Stimulated activated CD8-positive, alpha-beta memory T cell treated with anti-CD3 and anti-CD28 coated beads, Interleukin-7, amount 100 ng/mL, for 24 hours (primary cell): ENCODE measurements around the gene LRBA.

Experiments used
- DNase-seq: peaks from one replicate; pipeline ENCODE4 v3.0.0-alpha.2; 2020; ENCODE audit warnings: low read depth

The LRBA gene

DNA sequence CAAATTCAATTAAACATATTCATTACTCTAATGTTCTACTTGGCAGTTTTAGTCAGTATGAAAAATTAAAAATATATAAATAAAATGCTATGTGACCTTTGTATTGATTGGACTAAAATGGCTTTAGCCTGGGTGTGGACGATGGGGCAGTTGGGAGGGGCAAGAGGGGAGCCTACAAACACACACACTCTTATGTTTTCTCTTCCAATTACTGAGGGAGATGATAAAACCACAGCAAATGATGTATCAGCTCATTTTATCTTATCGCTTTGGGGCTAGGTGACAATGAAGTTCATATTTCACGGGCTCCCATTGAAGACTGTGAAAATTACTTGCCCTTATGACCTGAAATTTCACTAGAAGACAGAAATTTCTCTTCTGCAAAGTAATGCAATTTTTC is 517.5 kb downstream of the LRBA start:
- DNase-seq: no peak

DNA sequence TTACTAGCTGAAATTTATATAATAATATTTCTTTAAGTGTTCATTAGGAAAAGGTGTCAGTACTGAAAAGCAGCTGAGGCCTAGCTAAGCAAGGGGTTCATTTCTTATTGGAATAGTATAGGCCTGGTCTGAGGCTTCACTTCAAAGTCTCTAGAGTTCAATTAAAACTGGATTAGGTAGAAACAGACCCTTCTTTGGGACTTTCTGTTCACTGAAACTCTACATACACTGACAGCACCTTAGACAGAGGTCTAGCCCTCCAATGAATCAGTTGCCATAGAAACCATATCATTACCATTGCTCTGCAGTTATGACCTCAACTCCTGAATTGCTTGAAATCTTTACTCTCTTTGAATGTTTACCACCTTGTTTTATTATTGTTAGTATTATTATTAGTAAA is 519.5 kb downstream of the LRBA start:
- no peak for DNase-seq

DNA sequence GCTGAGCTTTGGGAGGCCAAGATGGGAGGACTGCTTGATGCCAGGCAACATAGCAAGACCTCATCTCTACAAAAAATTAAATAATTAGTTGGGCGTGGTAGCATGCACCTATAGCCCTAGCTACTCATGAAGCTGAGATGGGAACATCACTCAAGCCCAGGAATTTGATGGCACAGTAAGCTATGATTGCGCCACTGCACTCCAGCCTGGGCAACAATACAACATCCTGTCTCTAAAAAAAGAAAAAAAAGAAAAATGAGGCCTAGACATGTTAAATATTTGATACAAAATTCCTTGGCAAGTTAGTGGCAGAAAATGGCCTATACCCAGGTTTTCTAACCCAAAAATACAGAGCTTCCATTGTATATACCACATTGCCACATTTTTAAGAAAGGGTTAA is 521.2 kb downstream of the LRBA start:
- DNase-seq: no peak

DNA sequence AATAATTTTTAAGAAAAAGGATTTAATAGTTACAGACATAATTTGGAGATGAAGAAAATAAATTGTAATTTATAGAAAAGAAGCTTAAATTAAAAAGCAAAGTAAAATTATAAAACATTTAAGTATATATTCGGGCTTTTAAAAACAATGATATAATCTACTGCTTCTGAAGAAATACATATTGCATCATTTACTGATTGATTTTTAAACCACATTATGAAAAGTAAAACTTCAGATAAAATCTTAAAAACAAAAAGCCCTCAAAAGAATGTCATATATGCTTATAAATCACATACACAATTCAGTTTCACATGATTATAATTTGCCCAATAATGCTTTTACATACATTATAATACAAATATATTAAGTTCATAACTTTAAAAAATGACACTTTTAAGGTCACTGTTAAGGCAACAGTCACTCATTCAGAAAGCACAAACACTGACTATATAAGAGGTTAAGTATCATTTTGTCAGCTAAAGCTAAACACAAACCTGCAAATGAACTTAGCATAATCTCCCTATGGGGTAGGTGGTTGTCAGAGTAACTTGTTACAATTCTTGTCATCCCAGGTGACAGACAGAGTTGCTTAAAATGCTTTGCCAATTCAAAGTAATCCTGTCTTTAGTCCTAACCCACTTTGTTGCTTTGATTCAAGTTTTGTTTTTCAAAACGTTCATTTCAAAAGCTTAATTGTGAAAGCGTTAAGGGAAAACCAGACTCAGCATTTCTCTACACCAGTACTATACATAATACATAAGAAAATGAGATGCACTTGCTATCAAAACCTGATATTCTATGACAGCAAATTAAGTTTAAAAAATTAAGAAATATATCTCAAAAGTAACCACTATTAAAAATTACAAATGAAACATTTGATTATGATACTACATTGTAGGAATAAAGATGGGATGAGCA is 523.7 kb downstream of the LRBA start:
- no peak for DNase-seq

DNA sequence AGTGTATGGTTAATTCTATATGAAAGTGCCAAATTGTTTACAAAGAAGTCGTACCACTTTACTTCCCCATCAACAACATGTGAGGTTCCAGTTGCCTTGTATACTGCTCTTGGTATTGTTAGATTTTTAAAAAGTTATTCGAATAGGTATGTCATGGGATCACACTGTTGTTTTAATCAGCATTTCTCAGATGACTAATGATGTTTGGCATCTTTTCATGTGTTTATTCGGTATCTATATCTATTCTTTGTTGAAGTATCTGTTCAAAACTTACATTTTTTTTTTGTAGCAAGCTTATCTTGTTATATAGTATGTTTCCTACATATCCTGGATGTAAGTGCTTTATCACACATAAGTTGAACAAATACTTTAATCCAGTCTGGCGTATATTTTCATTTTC is 532.5 kb downstream of the LRBA start:
- no peak for DNase-seq

DNA sequence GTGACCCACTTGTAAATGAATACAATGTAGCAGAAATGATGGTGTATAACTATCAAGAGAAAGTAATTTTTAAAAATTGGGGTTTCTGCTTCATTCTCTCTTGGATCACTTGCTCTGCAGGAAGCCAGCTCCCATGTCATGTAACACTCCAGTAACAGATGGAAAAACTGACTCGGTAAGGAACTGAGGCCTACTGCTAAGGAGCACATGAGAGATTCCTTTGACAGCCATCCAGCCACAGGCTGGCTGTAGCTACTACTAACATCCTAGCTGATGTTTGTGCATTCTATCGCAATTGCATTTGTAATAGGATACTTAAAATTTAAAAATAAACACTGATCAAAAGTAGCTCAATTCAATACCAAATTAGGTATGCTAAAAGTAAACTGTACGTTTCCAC is 535.4 kb downstream of the LRBA start:
- DNase-seq: no peak

- DNase-seq: no peak
These were observed 537.2 kb downstream of the LRBA start for GRCh38 chr4:150477869-150478268.

DNA sequence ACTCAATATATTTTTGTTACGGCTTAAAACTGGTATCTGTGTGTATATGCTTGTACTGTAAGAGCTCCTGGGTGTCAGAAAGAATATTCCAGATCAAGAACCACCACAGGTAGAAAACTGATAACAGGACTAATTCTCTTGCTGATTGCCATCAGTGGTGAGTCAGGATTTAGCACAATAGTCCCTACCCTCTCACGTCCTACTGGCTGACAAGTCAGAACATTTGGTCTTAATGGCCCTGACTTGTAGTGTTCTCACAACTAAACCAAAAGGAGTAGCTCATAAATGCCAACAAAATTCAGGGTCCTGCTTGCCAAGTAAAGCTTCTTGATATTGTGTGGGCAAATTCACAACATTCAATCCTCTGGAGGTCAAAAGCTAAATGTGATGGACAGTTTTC is 538.3 kb downstream of the LRBA start:
- no peak for DNase-seq

DNA sequence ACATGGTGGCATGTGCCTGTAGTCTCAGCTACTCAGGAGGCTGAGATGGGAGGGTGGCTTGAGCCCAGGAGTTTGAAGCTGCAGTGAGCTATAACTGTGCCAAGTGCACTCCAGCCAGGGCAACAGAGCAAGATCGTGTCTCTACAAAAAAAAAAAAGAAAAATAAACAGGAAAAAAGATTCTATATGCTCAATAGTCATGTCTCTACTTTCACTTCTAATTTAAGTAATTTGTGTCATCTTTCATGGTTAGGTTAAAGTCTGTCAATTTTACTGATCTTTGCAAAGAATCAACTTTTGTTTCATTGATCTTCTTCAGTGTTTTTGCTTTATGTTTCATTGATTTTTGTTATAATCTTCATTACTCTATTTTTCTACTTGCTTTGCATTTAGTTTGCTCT is 539.3 kb downstream of the LRBA start:
- DNase-seq: no peak

- DNase-seq: no peak
These were observed 550.6 kb downstream of the LRBA start for GRCh38 chr4:150464523-150464922.

- no peak for DNase-seq
These were observed 552.3 kb downstream of the LRBA start for GRCh38 chr4:150462743-150463142.

GRCh38 chr4:150461957-150462356 is 553.1 kb downstream of the LRBA start:
- DNase-seq: no peak

- no peak for DNase-seq
These were observed 557.3 kb downstream of the LRBA start for GRCh38 chr4:150457802-150458201.

- no peak for DNase-seq
These were observed 563.2 kb downstream of the LRBA start for GRCh38 chr4:150451883-150452282.

DNA sequence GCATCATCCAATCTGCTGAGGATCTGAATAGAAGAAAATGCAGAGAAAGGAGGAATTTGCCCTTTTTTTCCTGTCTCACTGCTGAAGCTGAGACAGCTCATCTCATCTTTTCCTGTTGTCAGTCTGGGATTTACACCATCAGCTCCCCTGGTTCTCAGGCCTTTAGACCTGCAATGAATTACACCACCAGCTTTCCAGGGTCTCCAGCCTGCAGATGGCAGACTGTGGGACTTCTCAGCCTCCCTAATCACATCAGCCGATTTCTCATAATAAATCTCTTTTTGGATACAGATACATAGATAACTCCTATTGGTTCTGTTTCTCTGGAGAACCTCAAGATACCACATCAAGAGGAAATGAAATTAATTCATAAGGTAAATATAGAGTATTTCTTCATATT is 567.7 kb downstream of the LRBA start:
- no peak for DNase-seq

DNA sequence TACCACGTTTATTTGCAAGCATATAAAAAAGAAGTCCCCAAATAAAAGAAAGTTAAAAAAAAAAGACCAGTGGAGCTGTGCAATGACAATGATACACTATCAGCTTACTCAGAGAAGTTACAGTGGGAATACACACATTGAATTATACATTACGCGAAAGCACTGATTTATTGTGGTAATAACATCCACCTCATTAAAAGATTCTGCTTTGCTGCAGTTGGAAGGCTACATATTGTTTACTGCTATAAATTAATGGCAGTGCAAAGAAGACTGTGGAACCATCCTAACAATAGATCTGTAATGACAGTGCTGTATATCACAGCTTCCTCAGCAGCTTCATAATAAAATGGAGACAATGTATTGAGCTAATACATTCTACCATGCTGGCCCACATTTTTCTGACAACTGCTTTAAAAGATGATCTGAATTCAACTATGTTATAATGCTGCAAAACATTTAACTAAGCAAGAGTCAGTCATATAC is 575.6 kb downstream of the LRBA start:
- DNase-seq: no peak

- no peak for DNase-seq
These were observed 578.3 kb downstream of the LRBA start for GRCh38 chr4:150436598-150437370.

DNA sequence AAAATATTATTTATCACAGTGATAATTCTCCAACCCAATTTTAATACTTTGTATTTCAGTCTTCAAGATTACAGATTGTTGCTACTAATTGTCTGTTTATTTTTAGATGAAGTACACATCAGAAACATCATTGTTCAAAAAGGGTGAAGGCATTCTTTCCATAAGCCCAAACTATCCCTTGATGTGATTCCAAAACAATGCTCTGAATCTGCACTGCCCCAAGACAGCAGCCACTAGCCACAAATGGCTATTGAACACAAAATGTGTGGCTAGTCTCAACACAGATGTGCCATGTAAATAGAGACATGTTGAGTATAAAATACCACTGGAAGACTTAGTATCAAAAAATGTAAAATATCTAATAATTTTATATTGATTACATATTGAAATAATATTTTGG is 583.9 kb downstream of the LRBA start:
- DNase-seq: no peak

- no peak for DNase-seq
These were observed 589.9 kb downstream of the LRBA start for GRCh38 chr4:150425161-150425560.

- DNase-seq: no peak
These were observed 591.6 kb downstream of the LRBA start for GRCh38 chr4:150423503-150423902.

DNA sequence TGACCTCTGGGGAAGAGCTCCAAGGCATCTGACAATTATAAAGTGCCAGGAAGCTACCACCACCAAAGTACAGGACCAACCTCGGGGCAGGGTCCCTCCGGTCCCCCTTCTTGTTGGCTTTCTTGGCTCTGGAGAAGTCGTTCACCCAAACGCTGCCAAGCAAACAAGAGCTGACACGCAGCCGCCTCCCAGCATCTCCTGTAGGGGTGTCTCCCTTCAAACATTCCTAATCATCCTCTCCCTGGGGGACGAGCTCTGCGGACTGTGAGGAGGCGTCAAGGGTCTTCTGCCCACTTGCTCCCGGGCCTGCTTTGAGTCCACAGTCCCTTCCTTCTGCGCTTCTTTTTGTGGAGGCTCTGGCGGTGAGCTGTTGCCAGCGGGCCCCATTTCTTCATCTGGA is 592.0 kb downstream of the LRBA start:
- no peak for DNase-seq

DNA sequence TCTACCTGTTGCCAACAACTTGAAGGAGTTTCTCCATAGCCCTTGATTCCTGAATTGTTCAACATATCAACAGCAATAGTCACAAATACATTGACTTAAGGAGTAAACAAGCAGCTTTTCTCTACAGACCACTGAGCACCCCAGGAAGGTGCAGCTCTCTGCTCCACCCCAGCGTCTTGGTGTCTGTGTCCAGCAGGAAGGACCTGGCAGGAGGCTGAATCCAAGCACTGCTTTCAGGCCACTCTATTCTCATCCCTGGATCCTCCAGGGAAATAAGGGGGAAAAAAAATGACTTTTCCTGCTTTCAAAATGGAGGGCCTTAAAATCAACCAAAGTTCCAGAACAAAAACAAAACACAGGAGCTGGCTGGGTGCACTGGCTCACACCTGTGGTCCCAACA is 593.5 kb downstream of the LRBA start:
- no peak for DNase-seq

GRCh38 chr4:150419939-150420338 is 595.1 kb downstream of the LRBA start:
- DNase-seq: no peak
